Brain microvascular endothelial cell (primary cell): ENCODE data around the gene EXOSC10.

Experiments used
- DNase-seq: peaks from one replicate; pipeline ENCODE4 v3.0.0-alpha.2; 2020
- H3K27ac ChIP-seq: fragments of 250-450 bp; sonication (Bioruptor Pico); 2 replicates; pipeline ENCODE4 v1.5.1; 2020; ENCODE audit warnings: mild to moderate bottlenecking, moderate library complexity
- H3K27me3 ChIP-seq: fragments of 250-450 bp; sonication (Bioruptor Pico); replicated peaks from 2 replicates; pipeline ENCODE4 v1.5.1; 2020; ENCODE audit warnings: mild to moderate bottlenecking
- H3K36me3 ChIP-seq: fragments of 250-450 bp; sonication (Bioruptor Pico); replicated peaks from 2 replicates; pipeline ENCODE4 v1.5.1; 2020; ENCODE audit warnings: mild to moderate bottlenecking
- H3K4me3 ChIP-seq: 2 replicates; pipeline ENCODE4 v1.5.1; 2011; ENCODE audit warnings: low read depth, mild to moderate bottlenecking, control low read depth, low read length, moderate library complexity
- CTCF ChIP-seq: IDR thresholded peaks from 2 replicates; pipeline ENCODE4 v1.5.1; 2011; ENCODE audit warnings: low read depth, mild to moderate bottlenecking, moderate library complexity, low read length, control low read depth, inconsistent platforms; ENCODE audit errors: missing control alignments
- in situ Hi-C: cut with HindIII; loops from 2 replicates; pipeline ENCODE4 v1.10.0; 2017; ENCODE audit warnings: low sequenced_read_pairs, low pct_ligation_motif_present

EXOSC10 gene

GRCh38 chr1:11099310-11100148, at the start of gene EXOSC10:
Gene EXOSC10 (minus strand): TSS chr1:11099869. CDS start chr1:11099831, 38 bp downstream.
- in situ Hi-C loops = no loop called here

GRCh38 chr1:11147197-11147770, 47.6 kb upstream of the EXOSC10 start:
- Histone ChIP-seq H3K27me3 (no peaks in the 10 kb centered on the region), H3K36me3 (peaks cover 46% of the 10 kb centered on the region), H3K4me3 (no peak overlapping the region), H3K27ac (no peak overlapping the region)
- in situ Hi-C loops = no loop called here
- DNase-seq = no peak
- no peak for TF ChIP-seq CTCF

More at GRCh38 chr1:11099310-11100148, at the start of gene EXOSC10:
- Histone ChIP-seq H3K36me3 (peaks cover 25% of the 10 kb centered on the region), H3K27ac (peak within 1 kb of the TSS; percentile 66), H3K27me3 (no peaks in the 10 kb centered on the region), H3K4me3 (peak within 1 kb of the TSS; percentile 97)
- TF ChIP-seq CTCF = no peak
- peak; percentile 85 for DNase-seq

GRCh38 chr1:11145741-11146140, 46.1 kb upstream of the EXOSC10 start:
- no peak for DNase-seq
- no peaks in the 10 kb centered on the region for H3K27me3 ChIP-seq
- peaks cover 46% of the 10 kb centered on the region for H3K36me3 ChIP-seq
- H3K4me3 ChIP-seq = no peak overlapping the region
- in situ Hi-C loops = no loop called here
- no peak for TF ChIP-seq CTCF
- H3K27ac ChIP-seq = no peak overlapping the region

- H3K27me3 ChIP-seq = no peaks in the 10 kb centered on the region
- DNase-seq = no peak
- peaks cover 45% of the 10 kb centered on the region for H3K36me3 ChIP-seq
- no peak overlapping the region for H3K4me3 ChIP-seq
- TF ChIP-seq CTCF = no peak
- H3K27ac ChIP-seq = no peak overlapping the region
- in situ Hi-C loops = no loop called here
These were observed 45.0 kb upstream of the EXOSC10 start for GRCh38 chr1:11144570-11145256.

DNA sequence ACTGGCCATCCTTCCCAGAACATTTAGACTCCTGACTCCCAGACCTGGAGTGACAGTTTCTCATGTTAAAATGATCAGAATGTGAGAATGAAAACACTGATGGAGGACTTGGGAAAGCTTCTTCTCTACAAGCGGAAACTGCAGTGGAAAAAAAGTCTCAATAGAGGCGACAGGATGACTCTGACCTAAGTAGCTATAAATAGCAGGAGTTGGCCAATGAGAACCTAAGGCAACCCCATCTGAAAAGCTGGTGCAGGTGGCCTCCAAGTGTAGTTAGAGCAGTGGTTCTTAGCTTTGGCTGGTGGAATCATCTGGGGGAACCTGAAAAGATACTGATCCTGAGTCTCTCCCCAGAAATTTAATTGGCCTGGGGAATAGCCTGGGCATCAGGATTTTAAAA, 44.2 kb upstream of the EXOSC10 start:
- in situ Hi-C loops = no loop called here
- H3K27me3 ChIP-seq = no peaks in the 10 kb centered on the region
- H3K36me3 ChIP-seq = peaks cover 40% of the 10 kb centered on the region
- TF ChIP-seq CTCF = no peak
- DNase-seq = no peak
- H3K27ac ChIP-seq = no peak overlapping the region
- H3K4me3 ChIP-seq = no peak overlapping the region
